WTC11 (cell line): ENCODE results near the gene PAGE2. TPM values are rescaled to one million over a fixed set of nuclear protein-coding genes. Genes with fewer than 3 reads are reported as not detected.
"Not testable (repeated sequence)": the region's sequence is repeated elsewhere in the genome, so short reads cannot be mapped to it uniquely, and the experiment has no call there.

Source experiments
- ATAC-seq: fragments of 200-7000 bp; cut with Tn5 transposase; 2 replicates; pipeline ENCODE4 v1.10.0; 2021; ENCODE audit warnings: mild to moderate bottlenecking, moderate library complexity
- CTCF ChIA-PET: fragments of 300-600 bp; sonication (Branson Sonifier 250); formaldehyde crosslinking; loops from one replicate; lab custom pipeline; 2021; ENCODE audit warnings: antibody characterized with exemption; lab: Charles Lee
- POLR2A ChIA-PET: fragments of 350-600 bp; sonication (Branson Sonifier 250); formaldehyde crosslinking; loops from one replicate; lab custom pipeline; 2021; ENCODE audit warnings: antibody characterized with exemption; lab: Charles Lee
- DNase-seq: peaks from one replicate; pipeline ENCODE4 v3.0.0; 2021; ENCODE audit warnings: low spot score
- H3K27ac Mint-ChIP-seq: 2 replicates; pipeline ENCODE4 v1.8.0; 2021; ENCODE audit warnings: mixed read lengths
- H3K27me3 Mint-ChIP-seq: 2 replicates; pipeline ENCODE4 v1.8.0; 2021; ENCODE audit warnings: low read depth, mild to moderate bottlenecking, moderate library complexity, mixed read lengths
- H3K36me3 Mint-ChIP-seq: 2 replicates; pipeline ENCODE4 v1.8.0; 2021; ENCODE audit warnings: mixed read lengths
- H3K4me1 Mint-ChIP-seq: 2 replicates; pipeline ENCODE4 v1.8.0; 2022; ENCODE audit warnings: mixed read lengths
- H3K4me3 Mint-ChIP-seq: 2 replicates; pipeline ENCODE4 v1.8.0; 2021; ENCODE audit warnings: mild to moderate bottlenecking, moderate library complexity, mixed read lengths
- H3K9me3 Mint-ChIP-seq: 2 replicates; pipeline ENCODE4 v1.8.0; 2021; ENCODE audit warnings: mixed read lengths
- CBFB ChIP-seq: sonication (generic); formaldehyde crosslinking; IDR thresholded peaks from 2 replicates; pipeline ENCODE4 v1.8.1; 2022; ENCODE audit warnings: mild to moderate bottlenecking, low read depth, missing genetic modification reagents
- CREB1 ChIP-seq: sonication (generic); formaldehyde crosslinking; IDR thresholded peaks from 2 replicates; pipeline ENCODE4 v1.8.0; 2023; ENCODE audit warnings: mild to moderate bottlenecking, missing genetic modification reagents
- CTCF ChIP-seq: fragments of 200-600 bp; IDR thresholded peaks from 2 replicates; pipeline ENCODE4 v1.8.0; 2022; ENCODE audit warnings: antibody characterized with exemption
- ELF4 ChIP-seq: sonication (generic); formaldehyde crosslinking; IDR thresholded peaks from 2 replicates; pipeline ENCODE4 v1.8.1; 2022; ENCODE audit warnings: low read depth, mild to moderate bottlenecking, moderate library complexity, missing genetic modification reagents
- MXD4 ChIP-seq: fragments of 250-450 bp; sonication (Bioruptor Pico); IDR thresholded peaks from 2 replicates; pipeline ENCODE4 v1.8.0; 2021; ENCODE audit warnings: mild to moderate bottlenecking, moderate library complexity, borderline replicate concordance
- MYBL2 ChIP-seq: sonication (generic); formaldehyde crosslinking; IDR thresholded peaks from 2 replicates; pipeline ENCODE4 v1.8.1; 2023; ENCODE audit warnings: mild to moderate bottlenecking, moderate library complexity, missing genetic modification reagents
- NFATC4 ChIP-seq: fragments of 250-450 bp; sonication (Bioruptor Pico); IDR thresholded peaks from 2 replicates; pipeline ENCODE4 v1.9.0; 2021; ENCODE audit warnings: mild to moderate bottlenecking
- RORB ChIP-seq: fragments of 250-450 bp; sonication (Bioruptor Pico); IDR thresholded peaks from 2 replicates; pipeline ENCODE4 v1.9.0; 2021; ENCODE audit warnings: mild to moderate bottlenecking
- STAT6 ChIP-seq: sonication (generic); formaldehyde crosslinking; conservative IDR thresholded peaks from 2 replicates; pipeline ENCODE4 v1.8.1; 2023; ENCODE audit warnings: mild to moderate bottlenecking, low read depth, missing genetic modification reagents, moderate library complexity
- TEAD4 ChIP-seq: sonication (generic); formaldehyde crosslinking; IDR thresholded peaks from 2 replicates; pipeline ENCODE4 v1.8.0; 2022; ENCODE audit warnings: mild to moderate bottlenecking, missing genetic modification reagents
- USF1 ChIP-seq: sonication (generic); formaldehyde crosslinking; IDR thresholded peaks from 2 replicates; pipeline ENCODE4 v1.8.0; 2022; ENCODE audit warnings: mild to moderate bottlenecking, missing genetic modification reagents
- ZNF219 ChIP-seq: sonication (generic); formaldehyde crosslinking; IDR thresholded peaks from 2 replicates; pipeline ENCODE4 v1.8.0; 2023; ENCODE audit warnings: missing genetic modification reagents, mild to moderate bottlenecking, borderline replicate concordance
- ZNF281 ChIP-seq: sonication (generic); formaldehyde crosslinking; IDR thresholded peaks from 2 replicates; pipeline ENCODE4 v1.8.0; 2023; ENCODE audit warnings: mild to moderate bottlenecking, missing genetic modification reagents
- ZNF396 ChIP-seq: fragments of 250-450 bp; sonication (Bioruptor Pico); IDR thresholded peaks from 2 replicates; pipeline ENCODE4 v1.8.0; 2021; ENCODE audit warnings: mild to moderate bottlenecking, moderate library complexity, borderline replicate concordance
- ZSCAN18 ChIP-seq: fragments of 250-450 bp; sonication (Bioruptor Pico); IDR thresholded peaks from 2 replicates; pipeline ENCODE4 v2.1.2; 2022; ENCODE audit warnings: mild to moderate bottlenecking, moderate library complexity
- total RNA-seq: library from RNA; stranded (reverse); gene quantifications from 3 replicates; pipeline ENCODE4 v1.2.3, GENCODE V29; 2021

The PAGE2 gene
- total RNA-seq, 1 experiment from 2014 or later, result not detected

GRCh38 chrX:55057675-55058249 lies 31.1 kb upstream of the PAGE2 start:
- Mint-ChIP-seq H3K36me3 (peaks cover 4% of the 10 kb centered on the region; the same call in 1 of the 2 replicates), H3K4me1 (peaks cover 7% of the 10 kb centered on the region), H3K9me3 (no peaks in the 10 kb centered on the region), H3K27me3 (no peaks in the 10 kb centered on the region; the same call in 1 of the 2 replicates), H3K4me3 (no peak overlapping the region), H3K27ac (no peak overlapping the region)
- DNase-seq (peak; percentile 11), ATAC-seq (peak; percentile 51; the same call in 1 of the 2 replicates)
- POLR2A ChIA-PET, result no interaction called here
- CTCF ChIA-PET, result interaction anchor here (1.1 kb wide), 1 partner anchor 123 kb away, joined by 3 read pairs; no protein-coding TSS in a partner anchor
- no peak for TF ChIP-seq TEAD4 (CRISPR knock-in tag)
- no peak for TF ChIP-seq ZSCAN18 (CRISPR knock-in tag)
- no peak for TF ChIP-seq ZNF281
- TF ChIP-seq CTCF, result 0 out of 2 replicates have a peak, but pooled peaks have one; percentile 35

- ATAC-seq, POLR2A ChIA-PET, H3K27ac Mint-ChIP-seq, CTCF ChIA-PET, DNase-seq, H3K4me3 Mint-ChIP-seq, H3K36me3 Mint-ChIP-seq, H3K4me1 Mint-ChIP-seq: not testable (repeated sequence)
- H3K9me3 Mint-ChIP-seq, result peaks cover 51% of the 10 kb centered on the region
- H3K27me3 Mint-ChIP-seq, result peaks cover 30% of the 10 kb centered on the region
These were observed 21.6 kb upstream of the PAGE2 start for GRCh38 chrX:55067180-55067579.

- H3K4me3 Mint-ChIP-seq, result no peak overlapping the region
- ChIA-PET POLR2A (no interaction called here), CTCF (no interaction called here)
- H3K4me1 Mint-ChIP-seq, result no peaks in the 10 kb centered on the region
- DNase-seq (no peak), ATAC-seq (no peak)
- no peak overlapping the region for H3K27ac Mint-ChIP-seq
- peaks cover 24% of the 10 kb centered on the region for H3K9me3 Mint-ChIP-seq
- no peaks in the 10 kb centered on the region for H3K36me3 Mint-ChIP-seq
- peaks cover 27% of the 10 kb centered on the region for H3K27me3 Mint-ChIP-seq
- TF ChIP-seq ZNF219 (CRISPR knock-in tag) (no peak), STAT6 (CRISPR knock-in tag) (no peak), NFATC4 (no peak), ZNF396 (no peak), ZNF281 (no peak), CBFB (CRISPR knock-in tag) (no peak), CTCF (no peak), TEAD4 (CRISPR knock-in tag) (no peak), CREB1 (CRISPR knock-in tag) (no peak), MYBL2 (CRISPR knock-in tag) (no peak), ELF4 (no peak), MXD4 (CRISPR knock-in tag) (no peak), USF1 (no peak), RORB (CRISPR knock-in tag) (no peak)
These were observed 16.5 kb upstream of the PAGE2 start for GRCh38 chrX:55072286-55072685.
